Neuron (in vitro differentiated cells): ENCODE data around the gene IRF1.

Experiments used
- H2AFZ ChIP-seq: one replicate; pipeline ENCODE4 v1.6.1; 2013; ENCODE audit warnings: low read depth, mild to moderate bottlenecking, inconsistent platforms, low read length, moderate library complexity
- H3K27me3 ChIP-seq: one replicate; pipeline ENCODE4 v1.6.1; 2013; ENCODE audit warnings: low read length; ENCODE audit not compliant: insufficient read depth
- H3K36me3 ChIP-seq: one replicate; pipeline ENCODE4 v1.6.1; 2013; ENCODE audit warnings: low read length; ENCODE audit not compliant: insufficient read depth
- H3K4me1 ChIP-seq: one replicate; pipeline ENCODE4 v1.6.1; 2013; ENCODE audit warnings: low read length; ENCODE audit not compliant: insufficient read depth
- H3K4me3 ChIP-seq: 2 replicates; pipeline ENCODE4 v1.5.1; 2013; ENCODE audit warnings: mild to moderate bottlenecking, low read length, moderate library complexity
- H3K9me3 ChIP-seq: one replicate; pipeline ENCODE4 v1.6.1; 2013; ENCODE audit warnings: low read length

The IRF1 gene

GRCh38 chr5:132471944-132472343, 18.6 kb downstream of the IRF1 start:
- no peaks in the 10 kb centered on the region for H3K4me1 ChIP-seq
- no peak overlapping the region for H2AFZ ChIP-seq
- no peaks in the 10 kb centered on the region for H3K36me3 ChIP-seq
- H3K9me3 ChIP-seq, result no peaks in the 10 kb centered on the region
- no peaks in the 10 kb centered on the region for H3K27me3 ChIP-seq
- H3K4me3 ChIP-seq, result no peak overlapping the region

DNA sequence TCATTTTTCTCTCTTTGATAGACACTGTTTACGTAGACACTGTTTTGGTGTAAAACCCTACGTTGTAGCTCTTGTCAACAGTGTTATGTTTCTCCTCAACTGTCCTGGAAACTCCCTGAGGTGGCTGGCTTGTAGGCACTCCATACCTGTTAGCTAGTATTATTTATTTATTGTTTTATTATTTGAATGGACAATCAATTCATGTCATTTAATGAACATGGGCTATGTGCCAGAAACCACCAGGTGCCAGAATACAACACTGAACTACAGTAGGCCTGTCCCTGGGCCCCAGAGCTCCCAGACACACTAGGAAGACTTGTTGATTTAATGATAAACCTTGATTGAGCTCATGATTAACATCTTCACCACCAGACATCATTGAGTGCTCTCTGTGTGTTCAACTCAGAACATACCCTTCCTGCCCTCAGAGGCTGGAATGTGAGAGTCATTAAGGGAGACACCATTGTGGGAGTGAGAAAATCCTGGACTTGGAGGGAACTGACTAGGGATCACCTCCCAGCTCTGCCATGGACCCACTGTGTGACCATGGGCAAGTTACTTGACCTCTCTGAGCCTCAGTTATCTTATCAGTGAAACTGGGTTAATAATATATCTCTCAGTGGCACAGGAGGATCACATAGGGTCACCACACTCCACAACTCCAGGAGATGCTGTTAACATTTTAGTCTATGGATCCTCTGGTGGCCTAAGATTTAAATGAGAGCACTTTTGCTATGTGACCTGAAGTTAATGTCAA, 19.2 kb downstream of the IRF1 start:
- Histone ChIP-seq H3K4me1 (no peaks in the 10 kb centered on the region), H3K9me3 (no peaks in the 10 kb centered on the region)

GRCh38 chr5:132470596-132470995, 20.0 kb downstream of the IRF1 start:
- Histone ChIP-seq H3K4me1 (no peaks in the 10 kb centered on the region), H3K4me3 (no peak overlapping the region)

More for the DNA sequence above, 19.2 kb downstream of the IRF1 start:
- Histone ChIP-seq H2AFZ (no peak overlapping the region), H3K36me3 (no peaks in the 10 kb centered on the region), H3K4me3 (no peak overlapping the region), H3K27me3 (no peaks in the 10 kb centered on the region)

DNA sequence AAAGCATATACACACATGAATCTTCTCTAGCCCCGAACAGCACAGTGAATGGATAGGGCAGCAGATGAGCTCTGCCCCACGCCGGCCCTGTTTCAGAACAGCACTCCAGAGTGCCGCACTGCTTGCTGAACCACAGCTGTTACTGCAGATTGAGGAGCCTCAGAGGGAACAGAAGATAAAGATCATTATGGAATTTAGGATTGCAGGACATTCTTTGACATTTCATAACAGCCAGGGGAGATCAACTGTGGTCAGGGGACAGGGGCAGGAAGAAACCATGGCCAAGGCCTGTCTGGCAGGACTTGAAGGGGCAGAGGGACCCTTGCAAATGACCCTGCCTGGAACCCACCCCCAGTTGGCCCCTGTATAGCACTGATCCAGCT, 20.6 kb downstream of the IRF1 start:
- no peaks in the 10 kb centered on the region for H3K27me3 ChIP-seq
- H3K9me3 ChIP-seq, result no peaks in the 10 kb centered on the region
- H3K36me3 ChIP-seq, result no peaks in the 10 kb centered on the region
- H2AFZ ChIP-seq, result no peak overlapping the region
- H3K4me3 ChIP-seq, result no peak overlapping the region
- no peaks in the 10 kb centered on the region for H3K4me1 ChIP-seq

More at GRCh38 chr5:132470596-132470995, 20.0 kb downstream of the IRF1 start:
- H3K36me3 ChIP-seq, result no peaks in the 10 kb centered on the region
- no peak overlapping the region for H2AFZ ChIP-seq
- no peaks in the 10 kb centered on the region for H3K27me3 ChIP-seq
- H3K9me3 ChIP-seq, result no peaks in the 10 kb centered on the region

DNA sequence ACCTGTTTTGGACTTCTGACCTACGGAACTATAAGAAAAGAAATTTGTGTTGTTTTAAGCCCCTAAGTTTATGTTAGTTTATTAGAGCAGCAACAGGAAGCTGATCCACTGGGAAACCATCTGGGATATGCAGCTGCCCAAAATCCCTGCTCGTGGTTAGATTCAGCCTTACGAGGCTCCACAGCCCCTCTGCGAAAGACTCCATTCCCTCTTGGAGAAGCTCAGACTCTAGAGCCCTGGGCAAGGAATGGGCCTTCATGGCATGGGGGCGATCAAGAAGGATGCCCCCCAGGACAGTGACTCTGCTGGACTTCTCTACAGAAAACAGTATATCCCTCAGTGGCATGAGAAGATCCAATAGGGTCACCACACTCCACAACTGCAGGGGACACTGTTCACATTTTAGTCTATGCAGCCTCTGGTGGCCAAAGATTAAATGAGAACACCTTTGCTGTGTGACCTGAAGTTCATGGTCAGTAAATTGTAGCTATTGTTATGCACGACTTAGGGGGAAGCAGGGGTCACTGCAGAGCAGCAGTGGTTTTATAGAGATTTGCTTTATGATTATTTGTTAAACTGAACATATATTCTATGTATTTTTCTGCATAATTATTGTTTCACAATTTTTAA, 21.1 kb downstream of the IRF1 start:
- no peak overlapping the region for H3K4me3 ChIP-seq
- H3K4me1 ChIP-seq, result no peaks in the 10 kb centered on the region
- H3K9me3 ChIP-seq, result no peaks in the 10 kb centered on the region
- no peaks in the 10 kb centered on the region for H3K36me3 ChIP-seq
- H3K27me3 ChIP-seq, result no peaks in the 10 kb centered on the region
- H2AFZ ChIP-seq, result no peak overlapping the region

- H3K9me3 ChIP-seq, result no peaks in the 10 kb centered on the region
- no peak overlapping the region for H2AFZ ChIP-seq
- H3K36me3 ChIP-seq, result no peaks in the 10 kb centered on the region
- H3K27me3 ChIP-seq, result no peaks in the 10 kb centered on the region
- no peak overlapping the region for H3K4me3 ChIP-seq
- H3K4me1 ChIP-seq, result no peaks in the 10 kb centered on the region
These were observed 21.8 kb downstream of the IRF1 start for GRCh38 chr5:132468656-132469379.

DNA sequence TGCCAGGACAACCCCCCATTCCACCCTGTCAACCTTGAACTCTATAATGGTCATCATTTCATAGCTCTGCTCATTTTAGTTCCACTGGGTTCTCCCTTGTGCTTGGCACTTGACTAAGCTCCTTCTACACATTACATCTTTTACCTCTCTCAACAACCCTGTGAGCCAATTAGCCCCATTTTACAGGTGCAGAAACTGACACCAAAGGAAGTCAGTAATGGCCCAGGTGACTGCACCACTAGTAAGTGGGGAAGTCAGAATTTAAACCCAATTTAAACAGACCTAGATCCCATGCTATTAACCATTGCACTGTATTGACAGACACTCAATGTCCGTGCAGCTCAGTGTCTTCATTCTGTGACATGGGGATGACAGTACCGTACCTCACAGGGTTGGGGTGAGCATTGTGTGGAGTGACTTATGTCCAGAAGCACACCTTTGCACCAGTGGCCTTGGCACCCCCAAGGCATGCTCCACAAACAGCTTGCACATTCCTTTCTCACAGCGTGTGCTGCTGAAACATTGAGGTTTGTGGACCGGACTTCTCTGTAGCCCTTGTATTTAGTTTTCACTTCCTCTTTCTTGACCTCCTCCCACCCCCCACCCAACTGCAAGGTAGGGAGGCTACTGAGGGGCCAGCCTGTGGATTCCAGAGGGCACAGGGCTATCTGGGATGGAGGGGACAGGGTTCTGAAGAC, 23.1 kb downstream of the IRF1 start:
- Histone ChIP-seq H3K36me3 (no peaks in the 10 kb centered on the region), H3K27me3 (no peaks in the 10 kb centered on the region), H3K9me3 (no peaks in the 10 kb centered on the region), H3K4me3 (no peak overlapping the region), H3K4me1 (no peaks in the 10 kb centered on the region), H2AFZ (no peak overlapping the region)

DNA sequence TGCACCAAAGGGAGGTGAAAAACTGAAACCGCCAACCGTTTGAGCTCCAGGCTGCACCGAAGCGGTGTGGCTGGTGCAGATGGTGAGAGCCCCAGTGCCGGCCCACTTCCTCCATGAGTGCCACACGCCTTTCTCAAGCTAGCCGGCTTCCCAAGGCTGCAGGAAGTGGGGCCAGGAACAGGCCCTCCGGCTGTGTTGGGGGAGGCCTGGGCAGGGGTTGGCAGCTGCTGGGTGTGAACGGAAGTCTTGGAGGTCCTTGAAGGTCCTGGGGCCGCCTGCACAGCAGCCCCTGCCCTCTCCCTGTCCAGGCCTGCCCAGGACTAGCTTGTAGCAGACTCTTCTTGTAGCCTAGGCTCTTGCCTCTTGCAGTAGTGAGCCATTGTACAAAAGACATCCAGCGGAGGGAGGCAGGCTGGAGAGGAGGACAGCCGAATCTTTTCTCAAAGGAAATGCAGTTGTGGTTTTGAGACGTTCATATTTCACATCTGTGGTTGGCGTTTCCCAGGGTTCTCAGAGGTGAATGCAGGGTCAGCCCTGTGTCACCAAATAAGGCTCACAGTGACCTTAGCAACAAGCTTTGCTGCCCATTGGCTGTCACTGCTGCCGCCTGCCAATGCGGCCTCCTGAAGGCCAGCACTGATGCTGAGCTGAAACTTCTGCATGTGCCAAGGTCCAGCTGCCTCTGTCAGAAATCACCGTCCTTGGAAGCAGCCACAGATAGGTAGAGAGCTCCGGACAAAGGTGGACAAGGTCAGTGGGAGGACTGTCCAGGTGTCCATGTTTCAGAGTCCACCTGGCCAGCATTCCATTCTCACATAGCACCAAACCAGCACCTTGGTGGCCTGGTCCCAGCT, 23.9 kb downstream of the IRF1 start:
- no peaks in the 10 kb centered on the region for H3K4me1 ChIP-seq
- H2AFZ ChIP-seq, result no peak overlapping the region
- H3K27me3 ChIP-seq, result no peaks in the 10 kb centered on the region
- no peak overlapping the region for H3K4me3 ChIP-seq
- H3K36me3 ChIP-seq, result no peaks in the 10 kb centered on the region
- H3K9me3 ChIP-seq, result no peaks in the 10 kb centered on the region

DNA sequence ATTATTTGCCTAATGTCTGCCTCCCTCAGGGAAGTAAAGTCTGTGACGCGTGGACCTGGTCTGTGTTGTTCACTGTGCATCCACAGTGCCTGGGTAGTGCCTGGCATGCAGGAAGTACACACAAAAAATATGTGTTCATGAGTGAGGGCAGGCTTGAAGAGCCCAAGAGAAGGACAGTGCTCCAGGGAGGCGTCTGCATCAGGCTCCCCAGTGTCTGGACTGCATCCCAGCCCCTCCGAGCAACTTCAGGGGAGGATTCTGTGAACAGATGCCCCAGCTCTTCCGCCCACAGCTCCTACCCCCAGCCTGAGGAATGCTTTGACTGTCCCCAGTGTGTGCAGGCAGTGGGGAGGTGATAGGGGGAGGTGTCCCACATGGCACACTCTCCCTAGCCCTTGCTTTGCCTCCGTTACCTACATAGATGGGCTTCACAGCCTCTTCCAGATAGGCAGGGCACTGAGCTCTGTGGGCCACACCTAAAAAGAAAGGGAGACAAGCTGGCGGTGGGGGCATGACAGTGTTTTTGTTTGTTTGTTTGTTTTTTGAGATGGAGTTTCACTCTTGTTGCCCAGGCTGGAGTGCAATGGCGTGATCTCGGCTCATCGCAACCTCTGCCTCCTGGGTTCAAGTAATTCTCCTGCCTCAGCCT, 25.4 kb downstream of the IRF1 start:
- Histone ChIP-seq H2AFZ (no peak overlapping the region), H3K36me3 (no peaks in the 10 kb centered on the region), H3K9me3 (no peaks in the 10 kb centered on the region), H3K27me3 (no peaks in the 10 kb centered on the region), H3K4me3 (no peak overlapping the region), H3K4me1 (no peaks in the 10 kb centered on the region)

GRCh38 chr5:132464156-132464939, 26.2 kb downstream of the IRF1 start:
- Histone ChIP-seq H3K9me3 (no peaks in the 10 kb centered on the region), H2AFZ (no peak overlapping the region), H3K4me3 (no peak overlapping the region), H3K36me3 (no peaks in the 10 kb centered on the region), H3K27me3 (no peaks in the 10 kb centered on the region), H3K4me1 (no peaks in the 10 kb centered on the region)

DNA sequence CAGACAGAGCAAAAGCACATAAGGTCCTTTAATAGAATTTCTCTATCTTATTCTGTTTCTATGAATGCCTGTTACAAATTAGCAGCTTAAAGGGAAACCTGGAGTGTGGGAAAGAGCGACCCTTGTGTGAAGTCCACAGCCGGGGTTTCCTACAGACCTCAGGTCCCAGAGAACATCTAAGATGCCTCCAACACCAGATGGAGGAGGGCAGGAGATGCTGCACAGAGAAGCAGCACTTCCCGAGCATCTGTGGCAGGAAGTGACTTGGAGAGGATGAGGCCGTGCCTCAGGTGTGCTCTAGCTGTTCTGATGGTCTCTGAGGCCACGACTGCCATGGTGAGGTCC, 26.8 kb downstream of the IRF1 start:
- no peaks in the 10 kb centered on the region for H3K9me3 ChIP-seq
- no peak overlapping the region for H2AFZ ChIP-seq
- H3K27me3 ChIP-seq, result no peaks in the 10 kb centered on the region
- H3K4me3 ChIP-seq, result no peak overlapping the region
- no peaks in the 10 kb centered on the region for H3K4me1 ChIP-seq
- H3K36me3 ChIP-seq, result no peaks in the 10 kb centered on the region
